Measurements from ENCODE around the gene LTB. TPM values are rescaled to one million over a fixed set of nuclear protein-coding genes. Genes with fewer than 3 reads are reported as not detected.

Gene LTB
- total RNA-seq, 1 experiment from 2014 or later, result not detected

DNA sequence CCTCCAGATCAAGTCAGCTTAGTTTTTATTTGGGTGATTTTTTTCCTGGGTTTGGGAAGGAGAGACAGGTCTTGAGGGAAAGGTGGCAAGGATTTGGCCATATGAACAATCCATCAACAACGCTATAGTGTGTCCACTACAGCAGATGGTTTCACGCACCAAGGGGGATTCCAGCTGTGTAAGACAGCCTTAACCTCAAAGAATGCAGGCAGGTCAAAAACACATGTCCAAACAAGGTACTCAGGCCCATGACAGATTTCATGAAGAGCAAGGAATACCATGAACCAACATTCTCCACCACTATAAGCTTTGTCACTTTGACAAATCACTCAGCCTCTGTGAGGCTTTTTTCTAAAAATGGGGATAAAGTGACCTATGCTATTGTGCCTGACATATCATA is 34.8 kb upstream of the LTB start:
- H3K4me1 ChIP-seq (ENCODE audit: insufficient read depth, low read length), result peaks cover 14% of the 10 kb centered on the region; the same call in 1 of the 2 replicates
- peaks cover 9% of the 10 kb centered on the region for H3K79me2 ChIP-seq (ENCODE audit: insufficient read depth, low read length)
- TF ChIP-seq, protein P1, sequence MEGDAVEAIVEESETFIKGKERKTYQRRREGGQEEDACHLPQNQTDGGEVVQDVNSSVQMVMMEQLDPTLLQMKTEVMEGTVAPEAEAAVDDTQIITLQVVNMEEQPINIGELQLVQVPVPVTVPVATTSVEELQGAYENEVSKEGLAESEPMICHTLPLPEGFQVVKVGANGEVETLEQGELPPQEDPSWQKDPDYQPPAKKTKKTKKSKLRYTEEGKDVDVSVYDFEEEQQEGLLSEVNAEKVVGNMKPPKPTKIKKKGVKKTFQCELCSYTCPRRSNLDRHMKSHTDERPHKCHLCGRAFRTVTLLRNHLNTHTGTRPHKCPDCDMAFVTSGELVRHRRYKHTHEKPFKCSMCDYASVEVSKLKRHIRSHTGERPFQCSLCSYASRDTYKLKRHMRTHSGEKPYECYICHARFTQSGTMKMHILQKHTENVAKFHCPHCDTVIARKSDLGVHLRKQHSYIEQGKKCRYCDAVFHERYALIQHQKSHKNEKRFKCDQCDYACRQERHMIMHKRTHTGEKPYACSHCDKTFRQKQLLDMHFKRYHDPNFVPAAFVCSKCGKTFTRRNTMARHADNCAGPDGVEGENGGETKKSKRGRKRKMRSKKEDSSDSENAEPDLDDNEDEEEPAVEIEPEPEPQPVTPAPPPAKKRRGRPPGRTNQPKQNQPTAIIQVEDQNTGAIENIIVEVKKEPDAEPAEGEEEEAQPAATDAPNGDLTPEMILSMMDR (conservative IDR thresholded peaks at IDR 0.05), result no peak
- peaks cover 6% of the 10 kb centered on the region for H3K23me2 ChIP-seq (ENCODE audit: insufficient read length, low read depth, low read length, poor library complexity, severe bottlenecking)
- H4K8ac ChIP-seq (replicated peaks; ENCODE audit: insufficient read length, low read depth, low read length), result no peak overlapping the region
- H3T11ph ChIP-seq (ENCODE audit: low read length), result no peak overlapping the region
- H2BK5ac ChIP-seq (ENCODE audit: insufficient read length, low read length), result no peak overlapping the region
- H3K4me2 ChIP-seq (ENCODE audit: insufficient read depth, insufficient read length, low read length), result no peak overlapping the region
- no peak overlapping the region for H3K9ac ChIP-seq (ENCODE audit: extremely low read depth, insufficient read length, low read length)
- no peaks in the 10 kb centered on the region for H3K9me3 ChIP-seq (ENCODE audit: control insufficient read depth, low read depth, low read length)
- H2BK20ac ChIP-seq (ENCODE audit: low read depth, low read length, poor library complexity, severe bottlenecking), result no peak overlapping the region
- Mint-ChIP-seq H3K9me3 (no peaks in the 10 kb centered on the region; a peak in 1 of 5 replicates), H3K36me3 (ENCODE audit: insufficient read depth in 1 of 3, low read depth in 3 of 3) (peaks cover 9 to 10% (median 10%) of the 10 kb centered on the region in 3 experiments), H3K27ac (no peak overlapping the region; a peak in 2 of 7 replicates), H3K27me3 (ENCODE audit: low read depth) (no peaks in the 10 kb centered on the region), H3K4me1 (peaks cover 24 to 30% of the 10 kb centered on the region in 2 experiments), H3K4me3 (no peak overlapping the region)
- WGBS (ENCODE audit: extremely low coverage, insufficient read length, low lambda C conversion rate), result no CpG with 5 or more reads among the region's 2 CpGs
- H3K23ac ChIP-seq (ENCODE audit: insufficient read length, low read depth, low read length), result no peak overlapping the region
- no peak overlapping the region for H4K91ac ChIP-seq (ENCODE audit: insufficient read length, low read depth, low read length)
- H2AK5ac ChIP-seq (ENCODE audit: insufficient read length, low read length), result no peak overlapping the region
- no peak overlapping the region for H2BK15ac ChIP-seq (ENCODE audit: low read depth, low read length)
- no peaks in the 10 kb centered on the region for H3K79me1 ChIP-seq (ENCODE audit: insufficient read depth, low read depth, low read length, poor library complexity, severe bottlenecking)
- no peak overlapping the region for H2AFZ ChIP-seq (ENCODE audit: low read length)
- H3K4ac ChIP-seq (ENCODE audit: low read depth, low read length), result no peak overlapping the region
- no peak overlapping the region for H3K27ac ChIP-seq (ENCODE audit: insufficient read length, low read depth, low read length)
- H3K18ac ChIP-seq (ENCODE audit: insufficient read length, low read depth, low read length), result no peak overlapping the region
- no peak for DNase-seq
- no peak overlapping the region for H3K56ac ChIP-seq (ENCODE audit: insufficient read length, low read depth, low read length)
- no peak overlapping the region for H2BK120ac ChIP-seq (ENCODE audit: low read depth, low read length, poor library complexity, severe bottlenecking)
- no peaks in the 10 kb centered on the region for H3K27me3 ChIP-seq (ENCODE audit: insufficient read depth, low read length)
- no peaks in the 10 kb centered on the region for H4K20me1 ChIP-seq (ENCODE audit: control insufficient read depth, insufficient read depth, insufficient read length)
- no peak overlapping the region for H2BK12ac ChIP-seq (ENCODE audit: insufficient read length, low read depth, low read length)
- no peak overlapping the region for H4K5ac ChIP-seq (ENCODE audit: insufficient read length, low read depth, low read length)
- H3K14ac ChIP-seq (ENCODE audit: insufficient read depth, low read length), result no peak overlapping the region
